ENCODE measurements around the gene HOXB6.

The HOXB6 gene

GRCh38 chr17:48579471-48579759 lies 25.4 kb downstream of the HOXB6 start:
- DNase-seq (ENCODE audit: low read depth in 2 of 2): no peak

DNA sequence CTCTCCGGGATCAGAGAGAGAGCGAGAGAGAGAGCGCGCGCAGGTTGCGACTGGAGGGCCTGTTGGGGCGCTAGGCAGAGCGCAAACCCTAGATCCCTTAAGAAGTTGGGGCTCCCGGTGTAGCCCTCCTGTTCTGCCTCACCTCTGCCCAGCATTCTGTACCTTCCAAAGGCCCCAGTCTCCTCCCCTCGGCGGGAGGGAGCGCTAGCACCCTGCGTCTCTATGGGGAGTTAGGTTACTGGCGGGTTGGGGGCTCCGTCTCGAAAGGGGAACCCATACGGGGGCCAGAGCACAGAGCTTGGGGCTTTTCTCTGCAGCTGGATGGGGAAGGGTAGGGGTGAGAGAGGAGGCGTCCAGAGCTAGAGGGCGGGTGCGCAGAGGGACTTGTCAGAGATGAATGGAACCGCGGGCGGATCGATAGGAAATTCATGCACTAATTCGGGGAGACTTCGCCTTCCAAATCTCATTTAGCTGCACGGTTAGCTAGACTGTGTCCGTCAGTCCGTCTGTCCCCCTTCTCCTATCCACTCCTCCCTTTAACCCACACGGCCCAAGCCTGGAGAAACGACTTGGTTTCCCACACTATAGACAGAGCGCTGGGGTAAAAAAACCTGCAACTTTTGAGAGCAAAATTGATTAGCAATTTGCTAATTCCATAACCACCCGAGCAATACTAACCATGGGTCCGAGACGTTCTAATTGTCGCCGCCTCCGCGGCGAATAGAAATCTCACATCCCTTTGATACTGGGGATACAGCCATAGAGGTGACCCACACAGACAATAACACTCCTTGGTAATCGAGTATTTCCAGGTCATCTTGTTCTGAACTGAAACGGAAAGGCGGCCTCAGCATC lies 25.9 kb downstream of the HOXB6 start:
- no peak for DNase-seq (ENCODE audit: low read depth in 2 of 2)

DNA sequence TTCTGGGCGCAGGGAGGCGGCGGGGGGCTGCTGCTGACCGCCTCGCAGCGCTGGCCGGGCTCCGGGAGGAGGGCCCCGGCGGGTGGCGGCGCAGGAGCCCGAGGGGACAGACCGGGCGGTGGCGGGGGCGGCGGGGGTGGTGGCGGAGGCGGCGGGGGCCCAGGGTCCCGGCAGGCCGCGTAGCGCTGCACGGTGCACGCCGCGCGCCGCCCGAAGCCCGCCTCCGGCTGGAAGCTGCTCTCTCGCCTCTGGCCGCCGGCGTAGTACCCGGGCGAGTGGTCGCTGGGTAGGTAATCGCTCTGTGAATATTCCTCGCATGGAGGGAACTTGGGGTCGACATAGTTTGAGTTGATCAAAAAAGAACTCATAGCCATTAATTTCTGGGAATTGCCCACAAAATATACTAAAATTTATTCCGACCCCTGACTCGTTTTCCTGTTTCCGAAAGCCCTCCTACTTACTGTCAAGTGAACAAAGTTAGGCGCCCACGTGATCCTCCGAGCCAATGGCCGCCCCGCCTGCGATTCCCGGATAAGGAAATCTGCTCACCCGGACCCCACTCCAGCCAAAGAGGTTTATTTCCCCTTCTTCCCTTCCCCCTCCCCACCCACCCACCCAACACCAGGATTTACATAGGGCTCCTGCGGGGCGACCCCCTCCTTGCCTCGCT lies 26.7 kb downstream of the HOXB6 start, which contains the start of gene HOXB4:
Gene HOXB4 (minus strand): TSS at position 405 of the 670 bp plus-strand sequence. CDS start 31 bp downstream, at position 374.
- DNase-seq (ENCODE audit: low read depth in 2 of 2): peak in 1 of 2 donors; percentile 43

DNA sequence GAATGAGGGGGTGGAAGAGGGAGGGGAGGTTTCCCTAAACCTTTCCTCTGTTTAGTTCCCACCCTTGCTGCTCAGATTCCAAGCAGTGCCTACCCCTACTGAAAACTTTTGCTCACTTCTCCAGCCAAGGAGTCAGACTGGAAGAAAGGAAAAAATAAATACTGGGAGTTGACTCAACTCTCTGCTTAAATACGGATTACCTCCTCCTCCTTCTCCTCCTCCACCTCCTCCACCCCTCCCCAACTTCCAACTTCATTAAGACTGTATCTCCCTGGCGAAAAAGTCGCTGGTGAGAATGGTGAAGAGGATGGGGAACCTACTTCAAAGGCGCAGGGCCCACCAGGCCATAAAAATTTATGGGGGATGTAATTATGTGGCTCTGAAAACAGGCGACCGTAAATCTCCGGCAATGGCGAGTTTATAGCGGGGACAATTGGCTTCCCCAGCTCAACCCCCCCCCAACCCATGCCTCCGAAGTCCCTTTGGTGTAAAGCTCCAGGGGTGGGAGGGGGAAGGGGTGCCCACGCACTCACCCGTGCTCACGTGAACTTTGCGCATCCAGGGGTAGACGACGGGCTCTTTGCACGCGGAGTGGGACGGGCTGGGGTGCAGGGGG lies 27.3 kb downstream of the HOXB6 start:
- no peak for DNase-seq (ENCODE audit: low read depth in 2 of 2)

DNA sequence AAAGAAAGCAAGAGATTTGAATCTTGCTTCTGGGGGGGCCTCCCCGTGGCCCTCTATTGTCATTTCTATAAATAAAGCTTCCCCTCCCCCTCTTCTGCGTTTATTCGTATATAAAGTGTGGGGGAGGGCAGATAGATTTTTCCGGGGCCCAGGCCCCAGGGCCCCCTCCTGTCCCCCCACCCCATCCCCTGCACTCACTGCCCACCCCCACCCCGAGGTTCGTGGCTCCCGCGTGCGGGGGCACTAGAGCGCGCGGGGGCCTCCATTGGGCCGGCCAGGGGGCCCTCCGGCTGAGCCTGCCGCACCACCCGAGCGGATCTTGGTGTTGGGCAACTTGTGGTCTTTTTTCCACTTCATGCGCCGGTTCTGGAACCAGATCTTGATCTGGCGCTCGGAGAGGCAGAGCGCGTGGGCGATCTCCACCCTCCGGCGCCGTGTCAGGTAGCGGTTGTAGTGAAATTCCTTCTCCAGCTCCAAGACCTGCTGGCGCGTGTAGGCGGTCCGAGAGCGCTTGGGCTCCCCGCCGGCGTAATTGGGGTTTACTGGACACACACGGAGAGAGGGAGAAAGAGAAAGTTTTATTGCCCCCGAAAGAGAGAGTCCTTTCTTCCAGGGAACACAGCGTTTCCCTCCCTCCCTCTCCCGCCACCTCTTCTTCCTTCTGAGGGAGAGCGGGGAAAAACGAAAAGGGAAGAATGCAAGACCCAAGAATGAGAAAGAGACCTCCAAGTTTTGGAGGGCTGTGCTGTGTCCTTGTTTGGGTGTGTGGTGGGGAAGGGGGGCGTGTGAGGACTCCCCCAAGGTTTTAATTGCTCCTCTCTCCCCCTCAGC lies 28.1 kb downstream of the HOXB6 start:
- no peak for DNase-seq (ENCODE audit: low read depth in 2 of 2)

DNA sequence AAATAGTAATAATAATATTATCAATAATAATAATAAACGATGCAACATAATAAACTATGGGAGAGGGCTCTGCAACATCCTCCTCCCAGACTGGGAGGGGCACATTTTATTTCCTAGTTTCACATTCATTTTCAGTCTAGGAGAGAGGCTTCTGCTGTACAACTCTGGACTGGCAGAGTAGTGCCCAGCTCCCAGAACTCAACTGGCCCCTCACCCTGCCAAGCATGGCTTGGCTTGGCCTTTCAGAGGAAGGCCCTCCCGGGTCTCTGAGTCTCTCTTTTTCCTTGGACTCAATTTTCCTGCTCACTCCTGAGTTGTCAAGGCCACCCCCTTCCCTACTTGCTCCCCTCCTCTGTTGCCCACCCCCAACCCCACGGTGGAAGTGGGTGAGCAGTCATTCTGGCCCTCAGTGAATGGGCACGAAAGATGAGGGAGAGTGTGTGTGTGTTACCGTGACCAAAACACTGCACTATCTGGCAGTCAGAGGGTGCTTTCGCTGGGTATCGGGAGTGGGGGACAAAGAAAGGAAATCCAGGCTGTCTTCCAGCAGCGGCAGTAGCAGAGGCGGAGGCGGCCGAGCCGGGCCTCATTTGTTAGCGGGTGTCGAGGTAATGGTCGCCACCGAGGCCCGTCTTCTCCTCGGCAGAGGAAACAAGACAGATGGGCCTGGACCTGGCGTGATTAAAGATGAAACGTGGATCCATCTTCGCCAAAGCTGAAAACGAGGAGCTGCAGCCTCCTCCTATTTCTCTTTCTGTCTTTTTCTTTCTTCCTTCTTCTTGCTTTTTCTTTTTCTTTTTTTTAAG lies 28.9 kb downstream of the HOXB6 start:
- no peak for DNase-seq (ENCODE audit: low read depth in 2 of 2)

DNA sequence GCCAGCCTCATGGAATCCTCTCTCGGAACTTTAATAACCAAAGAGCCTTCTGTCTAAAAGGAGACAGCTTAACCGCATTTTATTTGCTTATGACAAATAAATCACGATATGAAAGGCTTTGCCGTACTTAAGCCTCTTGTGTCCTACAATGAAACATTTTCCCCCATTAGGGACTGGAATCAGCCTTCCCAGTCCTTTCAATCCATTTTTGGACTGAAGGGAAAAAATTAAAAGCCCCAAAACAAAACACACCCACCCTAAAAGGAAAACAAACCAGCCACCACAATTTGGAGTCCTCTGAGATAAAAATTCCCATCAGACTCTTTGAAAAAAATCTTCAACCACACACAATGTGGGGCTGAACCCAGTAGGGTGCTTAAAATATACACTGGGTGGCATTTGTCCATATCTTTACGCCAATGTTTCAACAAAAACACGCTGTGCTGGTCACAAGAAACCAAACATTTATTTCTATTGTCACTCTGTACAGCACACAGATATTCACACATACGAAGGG lies 29.7 kb downstream of the HOXB6 start:
- no peak for DNase-seq (ENCODE audit: low read depth in 2 of 2)

GRCh38 chr17:48574505-48575065 lies 30.2 kb downstream of the HOXB6 start:
- no peak for DNase-seq (ENCODE audit: low read depth in 2 of 2)

- DNase-seq (ENCODE audit: low read depth in 2 of 2): no peak
These were observed 32.9 kb downstream of the HOXB6 start for GRCh38 chr17:48571826-48572417.

DNA sequence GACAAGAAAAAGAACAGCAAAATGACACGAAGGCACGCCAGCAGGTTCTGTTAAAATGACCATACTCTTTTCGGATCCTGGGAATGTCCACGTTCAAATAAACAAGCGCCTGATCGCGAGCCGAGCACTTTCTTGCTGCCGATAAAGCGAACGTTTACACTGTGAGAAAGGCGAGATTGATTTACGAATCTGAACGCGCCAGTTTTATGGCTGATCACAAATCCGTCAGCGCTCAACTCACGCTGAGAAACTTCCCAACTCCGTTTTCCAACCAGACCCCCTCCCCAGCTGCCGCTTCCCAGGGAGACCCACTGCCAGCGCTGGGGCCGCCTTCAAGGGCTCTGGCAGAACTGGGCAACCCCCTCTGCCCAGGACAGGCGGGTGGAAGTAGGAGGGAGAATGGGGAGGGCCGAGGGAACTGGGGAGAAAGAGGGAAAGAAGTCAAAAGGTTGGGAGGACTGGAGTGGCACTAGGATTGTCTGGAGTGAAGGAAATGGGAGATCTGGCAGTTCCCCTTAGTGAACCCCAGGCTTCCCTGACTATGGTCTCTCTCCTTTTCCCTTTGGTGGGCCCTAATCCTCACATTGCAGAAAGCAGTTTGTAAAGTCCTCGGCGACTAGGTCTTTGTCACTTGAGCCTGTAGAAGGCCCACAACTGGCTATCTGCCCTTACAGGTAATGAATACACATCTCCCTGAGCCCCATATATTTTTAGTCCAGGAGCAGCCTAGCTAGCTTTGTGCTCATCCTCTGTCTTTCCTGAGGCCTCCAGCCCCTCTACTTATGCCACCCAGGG lies 33.6 kb downstream of the HOXB6 start:
- DNase-seq (ENCODE audit: low read depth in 2 of 2): no peak

GRCh38 chr17:48570325-48571023 lies 34.3 kb downstream of the HOXB6 start:
- DNase-seq (ENCODE audit: low read depth in 2 of 2): no peak

- no peak for DNase-seq (ENCODE audit: low read depth in 2 of 2)
These were observed 35.0 kb downstream of the HOXB6 start for GRCh38 chr17:48569674-48570324.

GRCh38 chr17:48569240-48569582 lies 35.6 kb downstream of the HOXB6 start:
- no peak for DNase-seq (ENCODE audit: low read depth in 2 of 2)

GRCh38 chr17:48568499-48569239 lies 36.1 kb downstream of the HOXB6 start:
- DNase-seq (ENCODE audit: low read depth in 2 of 2): no peak

DNA sequence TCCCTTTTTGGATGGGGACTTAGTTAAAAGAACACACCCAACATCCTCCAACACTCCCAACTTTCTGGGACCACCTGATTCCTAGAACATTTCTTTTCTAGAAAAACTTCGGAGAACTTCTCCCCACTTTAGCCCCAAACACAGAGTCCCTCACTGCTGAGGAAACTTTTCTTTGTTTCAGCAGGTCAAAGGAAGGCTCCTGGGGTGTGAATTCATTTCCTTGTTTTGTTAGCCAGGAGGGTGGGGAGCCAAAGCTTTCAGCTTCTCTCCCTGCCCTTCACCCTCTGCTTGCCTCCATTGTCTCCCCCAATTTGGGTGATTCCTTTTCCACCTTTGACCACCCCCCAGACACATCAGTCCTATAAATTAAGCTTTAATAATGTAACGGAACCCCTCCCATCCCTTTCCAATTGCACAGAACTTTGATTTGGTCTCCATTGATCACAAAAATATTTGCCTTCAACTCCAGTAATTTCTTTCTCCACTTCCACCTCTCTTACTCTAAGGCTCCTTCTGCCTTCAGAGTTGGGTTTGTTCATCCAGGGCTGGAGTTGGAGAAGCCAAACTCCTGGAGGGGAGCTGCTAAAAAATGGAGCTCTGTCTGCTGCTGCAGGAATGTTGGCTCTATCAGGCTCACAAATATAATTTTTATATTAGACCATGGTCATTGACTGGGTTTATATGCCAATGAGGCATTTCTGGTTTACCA lies 37.0 kb downstream of the HOXB6 start:
- DNase-seq (ENCODE audit: low read depth in 2 of 2): no peak

- DNase-seq (ENCODE audit: low read depth in 2 of 2): no peak
These were observed 37.6 kb downstream of the HOXB6 start for GRCh38 chr17:48567209-48567608.

- DNase-seq (ENCODE audit: low read depth in 2 of 2): no peak
These were observed 38.1 kb downstream of the HOXB6 start for GRCh38 chr17:48566717-48567116.

All from stimulated activated CD4-positive, alpha-beta T cell treated with anti-CD3 and anti-CD28 coated beads, Interleukin-15, amount 100 ng/mL, for 48 hours (primary cell).